ENCODE results near the gene CDKN1A.

DNA sequence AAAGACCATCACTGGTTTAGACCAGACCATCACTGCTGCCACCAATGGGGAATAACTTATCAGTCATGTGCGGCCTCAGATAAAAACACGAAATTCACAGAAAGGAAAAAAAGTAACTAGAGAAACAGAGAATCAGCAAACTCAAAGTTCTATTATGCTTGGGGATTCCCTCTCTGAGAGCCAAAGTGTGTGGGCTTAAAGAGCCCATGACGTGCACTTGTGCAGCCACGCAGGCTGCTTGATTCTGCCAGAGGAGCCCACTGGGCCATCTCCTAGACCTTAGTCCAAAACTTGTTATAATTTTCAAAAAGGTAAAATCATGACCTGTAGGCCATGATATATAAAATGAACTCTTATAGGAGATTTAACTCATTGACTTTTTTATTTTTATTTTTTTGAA lies 34.3 kb downstream of the CDKN1A start:
- TF ChIP-seq, protein P1, sequence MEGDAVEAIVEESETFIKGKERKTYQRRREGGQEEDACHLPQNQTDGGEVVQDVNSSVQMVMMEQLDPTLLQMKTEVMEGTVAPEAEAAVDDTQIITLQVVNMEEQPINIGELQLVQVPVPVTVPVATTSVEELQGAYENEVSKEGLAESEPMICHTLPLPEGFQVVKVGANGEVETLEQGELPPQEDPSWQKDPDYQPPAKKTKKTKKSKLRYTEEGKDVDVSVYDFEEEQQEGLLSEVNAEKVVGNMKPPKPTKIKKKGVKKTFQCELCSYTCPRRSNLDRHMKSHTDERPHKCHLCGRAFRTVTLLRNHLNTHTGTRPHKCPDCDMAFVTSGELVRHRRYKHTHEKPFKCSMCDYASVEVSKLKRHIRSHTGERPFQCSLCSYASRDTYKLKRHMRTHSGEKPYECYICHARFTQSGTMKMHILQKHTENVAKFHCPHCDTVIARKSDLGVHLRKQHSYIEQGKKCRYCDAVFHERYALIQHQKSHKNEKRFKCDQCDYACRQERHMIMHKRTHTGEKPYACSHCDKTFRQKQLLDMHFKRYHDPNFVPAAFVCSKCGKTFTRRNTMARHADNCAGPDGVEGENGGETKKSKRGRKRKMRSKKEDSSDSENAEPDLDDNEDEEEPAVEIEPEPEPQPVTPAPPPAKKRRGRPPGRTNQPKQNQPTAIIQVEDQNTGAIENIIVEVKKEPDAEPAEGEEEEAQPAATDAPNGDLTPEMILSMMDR (IDR thresholded peaks at IDR 0.05; ENCODE audit: low read length), result no peak
- TF ChIP-seq EZH2phosphoT487 (IDR thresholded peaks at IDR 0.05; ENCODE audit: low read length), result no peak

Measured in MM.1S (cell line).